ACHN (cell line): ENCODE results near the gene AKAP14.
"Not testable (repeated sequence)": the region's sequence is repeated elsewhere in the genome, so short reads cannot be mapped to it uniquely, and the experiment has no call there.

ENCODE experiments used
- DNase-seq: peaks from one replicate; pipeline ENCODE4 v3.0.0-alpha.2; 2015
- in situ Hi-C: cut with HindIII; loops from 2 replicates; pipeline ENCODE4 v1.10.0; 2017; ENCODE audit warnings: low sequenced_read_pairs, low pct_ligation_motif_present, low pct_unique_long_range_greater_than_20kb

The AKAP14 gene

GRCh38 chrX:119895843-119896326 is at the start of gene AKAP14:
TSS of gene AKAP14 (plus strand) at chrX:119895893. CDS start at chrX:119903224, 7,331 bp downstream.
- in situ Hi-C loops, result no loop called here
- DNase-seq, result no peak

GRCh38 chrX:119852382-119853353 is 43.0 kb upstream of the AKAP14 start, which contains the start of gene UPF3B:
TSS of gene UPF3B (minus strand) at chrX:119852963. CDS start at chrX:119852928, 35 bp downstream.
- peak; percentile 95 for DNase-seq
- in situ Hi-C loops, result no loop called here

GRCh38 chrX:119853444-119853843 is 42.2 kb upstream of the AKAP14 start:
- DNase-seq, result peak; percentile 11
- in situ Hi-C loops, result no loop called here

GRCh38 chrX:119870626-119871131 is 25.0 kb upstream of the AKAP14 start:
- in situ Hi-C loops, result no loop called here
- DNase-seq, result peak; percentile 5

- DNase-seq, result no peak
- in situ Hi-C loops, result no loop called here
Measured at GRCh38 chrX:119871245-119871598, 24.5 kb upstream of the AKAP14 start.

GRCh38 chrX:119871599-119872395 is 23.9 kb upstream of the AKAP14 start, which contains the start of the genes NDUFA1 and RNF113A:
TSS of gene NDUFA1 (plus strand) at chrX:119871832. CDS start at chrX:119871912, 80 bp downstream.
TSS of gene RNF113A (minus strand) at chrX:119871733. CDS start at chrX:119871613, 120 bp downstream.
- in situ Hi-C loops, result no loop called here

GRCh38 chrX:119878740-119879139 is 17.0 kb upstream of the AKAP14 start:
- no peak for DNase-seq
- in situ Hi-C loops, result no loop called here

More at GRCh38 chrX:119871599-119872395, 23.9 kb upstream of the AKAP14 start, which contains the start of the genes NDUFA1 and RNF113A:
- peak; percentile 81 for DNase-seq

GRCh38 chrX:119880076-119880475 is 15.6 kb upstream of the AKAP14 start:
- in situ Hi-C loops, result no loop called here
- DNase-seq, result no peak

GRCh38 chrX:119880552-119881437 is 14.9 kb upstream of the AKAP14 start:
- in situ Hi-C loops, result no loop called here
- DNase-seq, result peak; percentile 39

- peak; percentile 43 for DNase-seq
- in situ Hi-C loops, result no loop called here
Measured at GRCh38 chrX:119885554-119886428, 9.9 kb upstream of the AKAP14 start.

GRCh38 chrX:119887721-119888425 is 7.8 kb upstream of the AKAP14 start:
- peak; percentile 59 for DNase-seq
- in situ Hi-C loops, result no loop called here

GRCh38 chrX:119890626-119891025 is 5.1 kb upstream of the AKAP14 start:
- in situ Hi-C loops, DNase-seq: not testable (repeated sequence)

- in situ Hi-C loops, DNase-seq: not testable (repeated sequence)
Measured at GRCh38 chrX:119891961-119892692, 3.6 kb upstream of the AKAP14 start.

GRCh38 chrX:119899125-119899524 is 3.4 kb downstream of the AKAP14 start:
- in situ Hi-C loops, result no loop called here
- no peak for DNase-seq

- no peak for DNase-seq
- in situ Hi-C loops, result no loop called here
Measured at GRCh38 chrX:119900976-119901375, 5.3 kb downstream of the AKAP14 start.

GRCh38 chrX:119916310-119916709 is 20.6 kb downstream of the AKAP14 start:
- in situ Hi-C loops, result no loop called here

More at GRCh38 chrX:119916310-119916709, 20.6 kb downstream of the AKAP14 start:
- no peak for DNase-seq
